ENCODE results near the gene NKX6-2.

NKX6-2 gene

GRCh38 chr10:132814469-132814856, 28.5 kb upstream of the NKX6-2 start:
- H4K8ac ChIP-seq (ENCODE audit: low read length), result no peak overlapping the region
- H3K27me3 ChIP-seq (ENCODE audit: control insufficient read depth in 1 of 2, insufficient read depth in 1 of 2, low read length in 2 of 2), result peaks cover 4 to 61% of the 10 kb centered on the region in 2 experiments
- WGBS, result 89% methylated on average over 16 of the region's 16 CpGs

GRCh38 chr10:132813560-132814468, 27.9 kb upstream of the NKX6-2 start:
- Histone ChIP-seq H2AFZ (ENCODE audit: low read depth, low read length) (no peak overlapping the region), H3K18ac (ENCODE audit: low read depth in 1 of 2, low read length in 2 of 2) (no peak overlapping the region), H3K14ac (ENCODE audit: low read length in 2 of 2) (no peak overlapping the region), H3K9me3 (ENCODE audit: control insufficient read depth, low read length) (no peaks in the 10 kb centered on the region), H3K23ac (ENCODE audit: low read length in 2 of 2) (no peak overlapping the region), H3K4me3 (ENCODE audit: insufficient read depth in 1 of 2, low read depth in 1 of 2, low read length in 2 of 2) (peak overlapping the region in 1 of 2 experiments; percentile 26), H2BK12ac (ENCODE audit: low read length in 2 of 2) (no peak overlapping the region), H2BK120ac (ENCODE audit: low read depth, low read length) (no peak overlapping the region), H2AK5ac (ENCODE audit: low read length, severe bottlenecking) (no peak overlapping the region), H4K91ac (ENCODE audit: low read length) (no peak overlapping the region), H3K36me3 (ENCODE audit: control insufficient read depth in 1 of 2, insufficient read depth in 2 of 2, low read depth in 1 of 2, low read length in 2 of 2) (no peaks in the 10 kb centered on the region), H3K9ac (ENCODE audit: low read length) (no peak overlapping the region), H2BK5ac (ENCODE audit: low read depth, low read length, poor library complexity, severe bottlenecking) (no peak overlapping the region), H3K4me2 (ENCODE audit: low read length, poor library complexity, severe bottlenecking) (no peak overlapping the region), H3K79me1 (replicated peaks; ENCODE audit: low read length, poor library complexity, severe bottlenecking) (no peaks in the 10 kb centered on the region), H3K27ac (ENCODE audit: low read length, poor library complexity, severe bottlenecking) (no peak overlapping the region), H2BK15ac (ENCODE audit: low read depth, poor library complexity, severe bottlenecking) (no peak overlapping the region), H3K4ac (ENCODE audit: low read depth in 1 of 2, low read length in 2 of 2) (no peak overlapping the region), H4K8ac (ENCODE audit: low read length) (no peak overlapping the region), H3K27me3 (ENCODE audit: control insufficient read depth in 1 of 2, insufficient read depth in 1 of 2, low read length in 2 of 2) (peaks cover 4 to 58% of the 10 kb centered on the region in 2 experiments), H3K4me1 (ENCODE audit: control insufficient read depth, insufficient read depth, low read depth, low read length) (peaks cover 4% of the 10 kb centered on the region)
- no peak for DNase-seq
- WGBS, result 84% methylated on average over 24 of the region's 28 CpGs

More at GRCh38 chr10:132814469-132814856, 28.5 kb upstream of the NKX6-2 start:
- Histone ChIP-seq H3K4me2 (ENCODE audit: low read length, poor library complexity, severe bottlenecking) (no peak overlapping the region), H2BK120ac (ENCODE audit: low read depth, low read length) (no peak overlapping the region), H3K23ac (ENCODE audit: low read length in 2 of 2) (no peak overlapping the region), H3K9me3 (ENCODE audit: control insufficient read depth, low read length) (peaks cover 6% of the 10 kb centered on the region), H3K4me1 (ENCODE audit: control insufficient read depth, insufficient read depth, low read depth, low read length) (peaks cover 4% of the 10 kb centered on the region), H3K14ac (ENCODE audit: low read length in 2 of 2) (no peak overlapping the region), H3K18ac (ENCODE audit: low read depth in 1 of 2, low read length in 2 of 2) (no peak overlapping the region), H3K79me1 (replicated peaks; ENCODE audit: low read length, poor library complexity, severe bottlenecking) (no peaks in the 10 kb centered on the region), H3K27ac (ENCODE audit: low read length, poor library complexity, severe bottlenecking) (no peak overlapping the region), H3K4ac (ENCODE audit: low read depth in 1 of 2, low read length in 2 of 2) (no peak overlapping the region), H2BK12ac (ENCODE audit: low read length in 2 of 2) (no peak overlapping the region), H4K91ac (ENCODE audit: low read length) (no peak overlapping the region), H3K4me3 (ENCODE audit: insufficient read depth in 1 of 2, low read depth in 1 of 2, low read length in 2 of 2) (no peak overlapping the region), H2AK5ac (ENCODE audit: low read length, severe bottlenecking) (no peak overlapping the region), H2AFZ (ENCODE audit: low read depth, low read length) (no peak overlapping the region), H3K36me3 (ENCODE audit: control insufficient read depth in 1 of 2, insufficient read depth in 2 of 2, low read depth in 1 of 2, low read length in 2 of 2) (no peaks in the 10 kb centered on the region), H2BK5ac (ENCODE audit: low read depth, low read length, poor library complexity, severe bottlenecking) (no peak overlapping the region), H2BK15ac (ENCODE audit: low read depth, poor library complexity, severe bottlenecking) (no peak overlapping the region), H3K9ac (ENCODE audit: low read length) (no peak overlapping the region)
- DNase-seq, result no peak

GRCh38 chr10:132813001-132813401, 27.1 kb upstream of the NKX6-2 start:
- no peak overlapping the region for H3K23ac ChIP-seq (ENCODE audit: low read length in 2 of 2)
- no peak overlapping the region for H2BK5ac ChIP-seq (ENCODE audit: low read depth, low read length, poor library complexity, severe bottlenecking)
- H3K4ac ChIP-seq (ENCODE audit: low read depth in 1 of 2, low read length in 2 of 2), result no peak overlapping the region
- H2BK15ac ChIP-seq (ENCODE audit: low read depth, poor library complexity, severe bottlenecking), result no peak overlapping the region
- no peak overlapping the region for H3K4me3 ChIP-seq (ENCODE audit: insufficient read depth in 1 of 2, low read depth in 1 of 2, low read length in 2 of 2)
- no peaks in the 10 kb centered on the region for H3K36me3 ChIP-seq (ENCODE audit: control insufficient read depth in 1 of 2, insufficient read depth in 2 of 2, low read depth in 1 of 2, low read length in 2 of 2)
- H2AK5ac ChIP-seq (ENCODE audit: low read length, severe bottlenecking), result no peak overlapping the region
- no peak overlapping the region for H4K91ac ChIP-seq (ENCODE audit: low read length)
- no peak overlapping the region for H2BK120ac ChIP-seq (ENCODE audit: low read depth, low read length)
- no peaks in the 10 kb centered on the region for H3K79me1 ChIP-seq (replicated peaks; ENCODE audit: low read length, poor library complexity, severe bottlenecking)
- no peak overlapping the region for H3K4me2 ChIP-seq (ENCODE audit: low read length, poor library complexity, severe bottlenecking)
- no peak overlapping the region for H2AFZ ChIP-seq (ENCODE audit: low read depth, low read length)
- no peak overlapping the region for H3K14ac ChIP-seq (ENCODE audit: low read length in 2 of 2)
- H3K9ac ChIP-seq (ENCODE audit: low read length), result no peak overlapping the region
- DNase-seq, result no peak
- peaks cover 4 to 61% of the 10 kb centered on the region in 2 experiments for H3K27me3 ChIP-seq (ENCODE audit: control insufficient read depth in 1 of 2, insufficient read depth in 1 of 2, low read length in 2 of 2)
- H3K27ac ChIP-seq (ENCODE audit: low read length, poor library complexity, severe bottlenecking), result no peak overlapping the region
- H2BK12ac ChIP-seq (ENCODE audit: low read length in 2 of 2), result no peak overlapping the region
- H3K9me3 ChIP-seq (ENCODE audit: control insufficient read depth, low read length), result no peaks in the 10 kb centered on the region
- peaks cover 4% of the 10 kb centered on the region for H3K4me1 ChIP-seq (ENCODE audit: control insufficient read depth, insufficient read depth, low read depth, low read length)
- 90% methylated on average over 10 of the region's 10 CpGs for WGBS
- no peak overlapping the region for H3K18ac ChIP-seq (ENCODE audit: low read depth in 1 of 2, low read length in 2 of 2)
- H4K8ac ChIP-seq (ENCODE audit: low read length), result no peak overlapping the region

GRCh38 chr10:132812520-132812919, 26.6 kb upstream of the NKX6-2 start:
- Histone ChIP-seq H3K27ac (ENCODE audit: low read length, poor library complexity, severe bottlenecking) (no peak overlapping the region), H3K4me3 (ENCODE audit: insufficient read depth in 1 of 2, low read depth in 1 of 2, low read length in 2 of 2) (no peak overlapping the region), H3K4ac (ENCODE audit: low read depth in 1 of 2, low read length in 2 of 2) (no peak overlapping the region), H4K91ac (ENCODE audit: low read length) (no peak overlapping the region), H3K18ac (ENCODE audit: low read depth in 1 of 2, low read length in 2 of 2) (no peak overlapping the region), H3K9me3 (ENCODE audit: control insufficient read depth, low read length) (no peaks in the 10 kb centered on the region), H3K36me3 (ENCODE audit: control insufficient read depth in 1 of 2, insufficient read depth in 2 of 2, low read depth in 1 of 2, low read length in 2 of 2) (no peaks in the 10 kb centered on the region), H2AK5ac (ENCODE audit: low read length, severe bottlenecking) (no peak overlapping the region), H4K8ac (ENCODE audit: low read length) (no peak overlapping the region), H3K27me3 (ENCODE audit: control insufficient read depth in 1 of 2, insufficient read depth in 1 of 2, low read length in 2 of 2) (peaks cover 2 to 58% of the 10 kb centered on the region in 2 experiments), H3K9ac (ENCODE audit: low read length) (no peak overlapping the region), H3K79me1 (replicated peaks; ENCODE audit: low read length, poor library complexity, severe bottlenecking) (no peaks in the 10 kb centered on the region), H2BK15ac (ENCODE audit: low read depth, poor library complexity, severe bottlenecking) (no peak overlapping the region), H2AFZ (ENCODE audit: low read depth, low read length) (no peak overlapping the region), H3K4me2 (ENCODE audit: low read length, poor library complexity, severe bottlenecking) (no peak overlapping the region), H3K23ac (ENCODE audit: low read length in 2 of 2) (no peak overlapping the region), H2BK5ac (ENCODE audit: low read depth, low read length, poor library complexity, severe bottlenecking) (no peak overlapping the region), H3K4me1 (ENCODE audit: control insufficient read depth, insufficient read depth, low read depth, low read length) (peaks cover 2% of the 10 kb centered on the region), H3K14ac (ENCODE audit: low read length in 2 of 2) (no peak overlapping the region), H2BK12ac (ENCODE audit: low read length in 2 of 2) (no peak overlapping the region), H2BK120ac (ENCODE audit: low read depth, low read length) (no peak overlapping the region)
- 81% methylated on average over 10 of the region's 11 CpGs for WGBS
- no peak for DNase-seq

Data from mesenchymal stem cell (in vitro differentiated cells and primary cell).